ENCODE data around the gene MAPK4. TPM values are rescaled to one million over a fixed set of nuclear protein-coding genes. Genes with fewer than 3 reads are reported as not detected.

MAPK4 gene
- total RNA-seq, 1 experiment from 2014 or later = not detected

DNA sequence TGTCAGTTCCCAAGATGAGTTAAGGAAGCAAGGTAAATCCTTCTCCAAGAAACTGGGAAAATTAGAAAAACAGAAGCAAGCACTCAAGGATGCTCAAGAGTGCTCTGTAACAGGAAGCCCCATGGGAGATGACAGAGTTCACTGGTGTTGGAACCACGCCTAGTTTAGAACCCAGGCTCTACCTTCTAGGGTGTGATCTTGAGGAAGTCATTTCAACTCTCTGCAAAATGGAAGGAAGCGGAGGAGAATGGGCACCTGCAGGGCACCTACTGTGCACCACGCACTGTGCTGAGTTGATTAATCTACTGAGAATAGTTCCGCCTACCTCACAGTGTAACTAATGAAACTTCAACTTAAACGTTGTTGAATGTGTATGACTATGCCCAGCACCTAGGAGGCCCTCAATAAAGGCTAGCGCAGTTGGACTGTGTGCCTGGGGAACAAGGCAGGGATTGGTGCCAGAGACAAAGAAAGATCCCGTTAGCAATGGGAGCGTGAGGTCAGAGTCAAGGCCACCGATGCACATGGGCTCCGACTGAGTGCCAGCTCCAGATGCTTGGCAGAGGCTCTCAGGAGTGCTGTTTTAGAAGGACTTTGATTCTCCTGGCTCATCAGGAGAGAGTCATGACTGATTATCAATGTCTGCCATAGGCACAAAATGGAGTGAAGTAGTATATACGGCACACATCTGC is 93.7 kb downstream of the MAPK4 start:
- no peak for DNase-seq (ENCODE audit: low read depth)

DNA sequence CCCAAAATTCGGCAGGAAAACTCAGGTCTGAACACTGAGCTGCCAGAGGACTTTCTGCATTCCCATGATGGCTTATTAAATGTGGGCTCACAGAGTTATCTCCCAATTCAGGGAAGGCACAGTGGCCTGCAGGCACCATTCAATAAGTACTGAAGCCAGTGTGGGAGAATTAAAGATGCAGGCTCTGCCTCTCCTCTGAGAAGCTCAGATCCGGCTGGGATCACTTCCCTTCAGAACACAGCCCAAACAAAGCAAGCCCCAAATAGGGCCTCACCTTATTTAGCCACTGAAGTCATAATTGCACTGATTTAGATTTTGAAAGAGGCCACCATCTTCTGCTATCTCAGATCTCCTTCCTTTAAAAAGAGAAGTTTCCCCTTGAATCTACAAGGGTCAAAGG is 94.3 kb downstream of the MAPK4 start:
- no peak for DNase-seq (ENCODE audit: low read depth)

DNA sequence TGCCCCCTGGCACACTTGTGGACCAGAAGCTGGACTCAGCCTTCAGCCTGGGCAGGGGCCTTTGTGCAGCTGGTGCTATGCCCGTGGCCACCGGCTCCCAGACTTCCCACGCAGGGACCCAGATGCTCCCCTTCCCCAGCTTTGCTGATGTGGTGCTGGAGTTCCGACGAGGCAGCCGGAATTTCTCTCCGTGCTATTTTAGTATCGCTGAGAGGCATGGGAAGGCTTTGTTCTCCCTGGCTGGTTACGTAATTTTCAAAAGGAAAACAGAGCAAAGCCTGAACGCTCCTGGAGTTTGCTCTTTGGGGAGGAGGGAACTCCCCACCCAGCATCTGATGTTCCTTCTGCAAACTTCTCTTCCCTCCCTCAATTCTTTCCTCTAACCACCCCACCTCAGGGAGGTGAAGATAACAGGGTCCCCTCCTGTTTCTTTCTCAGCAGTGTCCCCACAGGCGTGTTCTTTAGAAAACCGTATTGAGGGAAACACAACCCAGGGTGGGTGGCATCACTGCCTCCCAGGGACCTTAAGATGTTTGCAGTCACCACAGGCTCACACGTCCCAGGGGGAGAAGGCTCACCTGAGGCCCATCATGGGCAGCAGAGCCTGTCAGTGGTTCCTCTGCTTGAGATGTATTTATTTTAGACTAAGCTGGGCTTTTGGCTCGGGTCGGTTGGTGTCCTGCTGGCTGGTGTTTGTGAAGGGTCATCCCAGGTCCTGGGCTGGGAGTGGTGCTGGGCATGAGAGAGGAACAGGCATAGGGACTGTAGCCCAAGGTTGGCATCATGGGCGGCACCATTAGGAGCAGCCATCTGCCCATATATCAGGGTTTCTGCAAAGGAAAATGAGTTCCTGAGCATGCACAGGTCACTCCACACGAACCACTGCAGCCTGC is 95.0 kb downstream of the MAPK4 start:
- DNase-seq (ENCODE audit: low read depth) = no peak

DNA sequence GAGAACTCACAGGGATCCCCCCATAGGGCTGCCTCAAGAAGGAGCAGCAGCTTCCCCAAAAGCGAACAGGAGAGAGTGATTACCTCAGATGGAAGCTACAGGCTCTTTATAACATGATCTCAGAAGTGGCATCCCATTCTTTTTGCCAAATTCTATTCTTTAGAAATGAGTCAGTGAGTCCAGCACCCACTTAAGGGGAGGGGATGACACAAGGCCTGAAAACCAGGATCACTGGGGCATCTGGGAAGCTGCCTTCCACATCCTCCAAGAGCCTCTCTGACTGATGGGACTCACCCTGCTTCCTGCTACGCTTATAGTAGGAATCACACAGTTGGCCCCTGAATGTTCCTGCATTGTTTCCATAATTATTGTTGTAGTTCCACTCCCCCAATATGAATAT is 96.5 kb downstream of the MAPK4 start:
- DNase-seq (ENCODE audit: low read depth) = peak; percentile 7

DNA sequence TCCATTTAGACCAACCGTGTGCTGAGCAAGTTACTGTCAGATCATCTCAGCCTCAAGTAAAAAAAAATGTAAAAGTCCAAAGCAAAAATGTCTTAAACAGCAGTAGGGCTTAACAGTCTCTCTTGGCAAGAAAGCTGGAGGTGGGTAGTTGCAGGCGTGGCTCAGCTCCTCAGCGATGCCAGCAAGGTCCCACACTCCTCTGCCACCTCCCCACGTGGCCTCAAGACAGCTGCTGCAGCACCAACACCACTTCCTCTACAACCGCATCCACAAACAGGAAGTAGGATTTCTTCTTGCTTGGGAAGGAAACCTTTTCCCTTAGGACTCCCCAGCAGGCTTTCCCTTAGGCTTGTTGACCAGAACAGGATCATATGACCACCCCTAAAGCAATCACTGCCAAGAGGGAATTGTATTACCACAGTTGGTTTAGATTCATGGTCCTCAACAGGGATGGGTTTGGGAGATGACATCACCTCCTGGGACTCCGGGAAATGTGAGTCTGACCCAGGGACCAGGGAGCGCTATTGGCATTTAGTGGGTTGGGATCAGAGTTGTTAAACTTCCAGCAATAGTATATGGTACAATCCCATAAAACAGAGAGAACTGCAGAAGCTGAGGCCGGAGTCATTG is 97.1 kb downstream of the MAPK4 start:
- peak; percentile 40 for DNase-seq (ENCODE audit: low read depth)

DNA sequence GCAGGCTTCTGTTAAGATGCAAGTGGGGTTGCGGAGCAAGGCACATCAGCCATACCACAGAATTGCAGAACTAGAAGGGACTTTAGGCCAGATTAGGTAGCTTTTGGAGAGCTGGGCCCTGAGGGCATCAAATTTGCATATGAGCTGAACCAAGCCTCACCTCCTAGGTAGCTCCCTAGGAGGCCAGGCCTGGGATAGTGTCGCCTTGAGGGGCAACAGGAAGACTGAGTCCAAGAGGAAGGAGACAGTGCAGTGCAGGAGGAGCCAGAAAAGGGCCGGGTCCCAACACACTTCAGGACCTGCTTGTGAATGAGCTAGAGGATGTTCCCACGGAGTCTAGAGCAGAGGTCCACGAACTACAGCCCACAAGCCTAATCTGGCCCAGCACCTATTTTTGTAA is 98.7 kb downstream of the MAPK4 start:
- DNase-seq (ENCODE audit: low read depth) = no peak

DNA sequence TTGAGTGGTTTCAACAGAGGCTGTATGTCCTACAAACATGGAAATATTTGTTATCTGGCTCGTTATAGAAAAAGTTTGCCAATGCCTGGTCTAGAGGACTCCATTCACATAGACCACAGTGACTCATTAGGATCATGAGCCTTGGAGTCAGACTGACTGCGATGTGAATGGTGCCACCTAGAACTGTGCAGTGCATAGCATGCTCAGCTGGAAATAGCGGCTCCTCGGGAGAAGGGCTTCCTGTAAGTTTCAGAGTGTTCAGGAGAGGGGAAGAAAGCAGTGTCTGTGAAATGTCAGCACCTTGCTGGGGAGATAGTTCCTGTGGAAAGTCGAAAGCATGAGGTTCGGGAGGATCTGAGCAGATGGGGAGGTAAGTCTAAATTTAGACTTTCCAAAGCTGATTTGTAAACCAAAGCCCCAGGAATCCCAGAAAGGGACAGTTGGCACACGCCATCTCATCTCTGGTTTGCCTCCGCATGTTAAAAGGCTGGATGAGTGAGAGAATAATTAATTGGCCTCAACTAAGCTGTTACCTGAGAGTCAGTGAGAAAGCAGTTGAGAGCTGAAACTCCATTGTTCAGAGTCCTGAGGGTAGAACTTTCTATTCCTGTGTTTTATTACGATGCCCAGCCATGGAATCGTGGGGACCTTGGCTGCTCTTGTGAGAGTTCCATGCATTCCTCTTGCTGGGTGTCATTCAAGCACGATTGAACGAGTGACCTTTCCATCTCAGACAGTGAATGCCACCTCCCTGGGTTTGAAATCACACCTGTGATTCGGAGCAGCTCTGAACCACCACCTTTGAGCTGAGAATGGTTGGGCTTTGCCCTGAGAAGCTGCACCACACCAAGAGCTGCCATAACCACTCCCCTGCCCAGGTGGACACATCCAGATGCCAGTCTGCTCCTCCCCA is 99.5 kb downstream of the MAPK4 start:
- peak; percentile 85 for DNase-seq (ENCODE audit: low read depth)

DNA sequence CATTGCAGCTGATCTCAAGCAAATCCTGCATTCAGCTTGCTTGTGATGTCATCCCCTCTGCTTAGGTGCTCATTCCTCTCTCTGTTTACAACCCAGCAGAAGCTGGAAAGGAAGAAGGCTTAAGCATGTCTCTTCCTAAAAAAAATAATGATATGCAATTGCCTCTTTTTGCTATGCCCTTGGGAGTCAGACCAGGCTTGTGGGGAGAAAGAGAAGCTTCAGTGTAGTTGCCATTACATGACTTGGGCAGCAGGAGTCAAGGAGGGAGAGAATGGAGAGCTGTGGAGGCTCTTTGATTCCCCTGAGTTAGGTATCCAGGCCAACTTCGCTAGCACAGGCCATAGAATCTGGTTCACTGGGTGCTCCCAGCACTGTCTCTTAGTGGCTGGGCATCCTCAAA is 101.1 kb downstream of the MAPK4 start:
- no peak for DNase-seq (ENCODE audit: low read depth)

DNA sequence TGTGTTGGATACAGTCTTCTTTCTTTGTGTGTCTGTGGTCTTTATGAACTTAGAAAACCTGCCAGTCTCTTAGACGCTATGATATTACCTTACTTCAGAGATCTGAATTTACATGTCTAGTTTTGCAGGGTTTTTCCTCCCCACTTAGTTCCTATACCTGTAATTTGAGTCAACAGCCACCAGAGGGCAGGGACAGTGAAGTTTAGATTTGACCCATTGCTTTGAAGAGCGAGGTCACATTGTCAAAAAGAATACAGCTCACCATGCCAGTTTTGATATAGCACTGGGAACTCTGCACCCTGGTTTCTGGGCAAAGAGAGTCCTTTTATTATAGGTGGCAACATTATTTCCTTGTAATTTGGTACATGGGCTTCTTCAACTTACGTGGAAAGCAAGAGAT is 102.3 kb downstream of the MAPK4 start:
- DNase-seq (ENCODE audit: low read depth) = peak; percentile 32

DNA sequence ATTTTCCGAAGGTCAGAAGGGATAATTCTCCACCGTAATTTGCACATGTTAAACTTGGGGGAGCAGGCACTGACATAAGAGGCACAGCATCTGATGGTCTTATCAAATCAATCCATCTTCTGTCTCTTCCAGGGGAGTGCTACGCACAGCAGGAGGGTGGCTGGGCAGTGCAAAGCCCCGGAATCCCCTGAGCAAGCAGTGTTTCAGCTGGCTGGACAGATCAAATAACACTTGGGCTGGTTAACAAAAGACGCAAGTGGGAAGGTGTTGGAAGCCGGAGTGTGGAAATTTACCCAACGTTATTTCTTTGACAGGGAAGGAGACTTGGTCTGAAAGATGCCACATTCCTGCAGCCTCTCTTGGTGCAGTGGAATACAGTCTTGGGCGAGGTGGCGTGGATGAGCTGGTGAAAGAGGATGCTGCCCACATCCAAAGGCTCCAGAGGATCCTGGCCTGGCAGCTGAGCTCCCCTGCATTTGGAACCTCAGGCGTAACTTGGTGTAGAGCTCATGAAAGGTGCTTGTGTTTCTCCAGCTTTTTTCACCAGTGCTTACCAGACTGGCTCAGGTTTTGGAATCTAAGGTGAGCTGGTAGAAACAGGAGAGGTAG is 103.0 kb downstream of the MAPK4 start:
- DNase-seq (ENCODE audit: low read depth) = no peak

DNA sequence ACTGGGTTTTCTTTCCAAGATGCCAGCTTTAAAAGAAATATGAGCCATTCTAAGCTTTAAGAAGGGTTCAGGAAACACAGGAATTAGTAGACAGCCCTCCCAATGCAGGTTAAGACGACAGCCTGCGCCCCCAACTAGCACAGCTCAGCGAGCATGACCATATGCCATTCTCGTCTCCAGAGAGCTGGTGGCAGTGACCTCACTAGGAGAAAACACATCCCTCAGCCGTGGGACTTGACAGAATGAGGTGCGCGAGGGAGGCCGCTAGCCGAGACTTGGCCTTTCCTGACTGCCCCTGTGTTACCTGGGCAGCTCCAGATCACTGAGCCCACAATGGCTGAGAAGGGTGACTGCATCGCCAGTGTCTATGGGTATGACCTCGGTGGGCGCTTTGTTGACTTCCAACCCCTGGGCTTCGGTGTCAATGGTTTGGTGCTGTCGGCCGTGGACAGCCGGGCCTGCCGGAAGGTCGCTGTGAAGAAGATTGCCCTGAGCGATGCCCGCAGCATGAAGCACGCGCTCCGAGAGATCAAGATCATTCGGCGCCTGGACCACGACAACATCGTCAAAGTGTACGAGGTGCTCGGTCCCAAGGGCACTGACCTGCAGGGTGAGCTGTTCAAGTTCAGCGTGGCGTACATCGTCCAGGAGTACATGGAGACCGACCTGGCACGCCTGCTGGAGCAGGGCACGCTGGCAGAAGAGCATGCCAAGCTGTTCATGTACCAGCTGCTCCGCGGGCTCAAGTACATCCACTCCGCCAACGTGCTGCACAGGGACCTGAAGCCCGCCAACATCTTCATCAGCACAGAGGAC is 103.9 kb downstream of the MAPK4 start:
- DNase-seq (ENCODE audit: low read depth) = no peak

DNA sequence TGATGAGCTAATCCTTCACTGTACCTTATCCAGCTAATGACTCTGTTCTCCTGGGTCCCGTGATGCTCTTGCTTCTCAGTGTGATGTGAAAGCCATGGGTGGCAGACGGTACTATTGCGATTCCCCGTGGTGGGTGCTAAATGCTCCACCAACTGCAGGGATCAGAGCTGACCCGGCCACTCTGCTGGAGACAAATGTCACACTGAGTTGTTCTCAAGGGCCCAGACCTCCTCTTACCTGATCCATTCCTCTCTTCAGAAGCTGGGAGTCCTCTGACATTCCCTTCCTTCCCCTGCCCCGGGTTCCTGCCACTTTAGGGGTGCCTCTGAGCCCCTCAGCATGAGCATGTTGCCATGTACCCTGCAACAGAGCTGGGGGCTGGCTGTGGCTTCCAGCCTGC is 105.1 kb downstream of the MAPK4 start:
- DNase-seq (ENCODE audit: low read depth) = no peak

DNA sequence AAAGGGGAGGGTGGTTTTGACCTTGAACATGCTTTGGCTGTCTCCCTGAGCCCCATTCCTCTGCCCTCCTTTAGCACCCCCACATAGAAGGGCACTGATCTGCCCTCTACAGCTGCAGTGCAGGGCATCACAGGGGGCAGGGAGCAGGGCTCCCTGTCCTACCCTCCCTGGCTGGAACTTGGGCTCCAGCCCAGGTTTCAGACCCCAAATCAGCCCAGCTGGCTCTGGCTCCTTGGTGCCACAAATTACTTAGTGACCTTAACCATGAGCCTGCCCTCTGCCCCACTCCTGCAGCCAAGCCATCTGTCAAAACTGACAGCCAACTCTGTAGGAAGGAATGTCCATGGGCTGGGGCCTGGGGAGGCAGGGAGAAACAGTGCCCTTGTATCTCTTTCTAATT is 105.6 kb downstream of the MAPK4 start:
- no peak for DNase-seq (ENCODE audit: low read depth)

DNA sequence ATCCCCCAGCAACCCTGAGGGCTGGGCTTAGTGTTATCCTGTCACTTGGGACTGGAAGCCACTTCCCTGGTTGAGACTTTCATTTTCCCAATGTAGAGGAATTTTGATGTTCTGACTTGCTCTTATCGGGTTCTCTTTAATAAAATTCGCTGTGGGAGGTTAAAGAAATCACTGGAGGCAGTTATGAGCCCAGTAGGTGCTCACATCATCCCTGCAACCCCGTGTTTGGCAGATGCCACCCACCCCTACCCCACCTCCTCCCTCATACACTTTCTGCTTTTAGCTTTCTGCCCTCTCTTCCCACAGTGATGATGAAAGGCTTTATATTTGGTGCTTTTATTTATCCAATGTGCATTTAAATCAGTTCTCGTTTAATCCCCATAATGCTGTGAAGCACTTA is 106.6 kb downstream of the MAPK4 start:
- DNase-seq (ENCODE audit: low read depth) = no peak

DNA sequence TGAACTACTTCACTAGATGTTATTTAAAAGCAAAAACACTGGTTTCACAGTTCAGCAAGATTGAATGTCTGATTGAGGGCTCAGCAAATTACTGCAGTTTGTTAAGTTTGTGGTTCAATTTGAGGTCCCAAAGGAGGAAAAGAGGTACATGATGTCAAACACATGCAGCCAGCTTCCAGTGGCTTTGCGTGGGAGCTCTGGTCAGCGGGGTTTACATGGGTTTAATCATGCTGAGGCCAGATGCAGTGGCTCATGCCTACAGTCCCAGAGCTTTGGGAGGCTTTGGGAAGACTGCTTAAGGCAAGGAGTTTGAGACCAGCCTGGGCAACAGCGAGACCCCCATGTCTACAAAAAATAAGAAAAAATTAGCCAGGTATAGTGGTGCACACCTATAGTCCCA is 111.5 kb downstream of the MAPK4 start:
- no peak for DNase-seq (ENCODE audit: low read depth)

DNA sequence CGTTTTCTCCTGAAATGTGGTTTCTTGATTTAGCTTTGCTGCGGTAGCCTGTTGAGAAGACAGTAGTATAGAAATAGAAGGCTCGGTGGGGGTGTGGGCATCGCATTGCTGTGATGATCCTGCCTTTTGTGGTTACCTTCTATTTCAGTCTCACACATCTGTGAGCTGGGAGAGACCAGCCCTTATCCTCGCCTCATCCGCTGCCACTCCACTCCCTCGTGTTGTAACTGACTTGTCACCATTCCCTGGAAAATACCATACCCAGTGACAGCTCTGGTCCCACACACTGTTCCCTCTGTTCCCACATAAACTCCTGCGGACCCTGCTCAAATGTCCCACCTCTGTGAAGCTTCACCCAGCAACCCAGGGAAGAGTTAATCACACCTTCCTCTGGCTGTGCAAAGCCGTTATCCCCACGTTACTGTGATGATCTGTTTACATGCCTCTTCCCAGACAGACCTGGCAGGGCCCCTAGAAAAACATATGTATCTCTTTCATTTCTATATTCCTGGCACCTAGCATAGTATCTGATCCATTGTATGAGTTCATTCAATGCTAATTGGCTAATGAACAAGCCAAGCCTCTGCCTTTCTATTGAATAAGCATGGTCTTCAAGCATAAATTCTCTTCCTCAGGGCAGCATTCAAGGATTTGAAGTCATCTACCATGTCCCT is 114.6 kb downstream of the MAPK4 start:
- no peak for DNase-seq (ENCODE audit: low read depth)

DNA sequence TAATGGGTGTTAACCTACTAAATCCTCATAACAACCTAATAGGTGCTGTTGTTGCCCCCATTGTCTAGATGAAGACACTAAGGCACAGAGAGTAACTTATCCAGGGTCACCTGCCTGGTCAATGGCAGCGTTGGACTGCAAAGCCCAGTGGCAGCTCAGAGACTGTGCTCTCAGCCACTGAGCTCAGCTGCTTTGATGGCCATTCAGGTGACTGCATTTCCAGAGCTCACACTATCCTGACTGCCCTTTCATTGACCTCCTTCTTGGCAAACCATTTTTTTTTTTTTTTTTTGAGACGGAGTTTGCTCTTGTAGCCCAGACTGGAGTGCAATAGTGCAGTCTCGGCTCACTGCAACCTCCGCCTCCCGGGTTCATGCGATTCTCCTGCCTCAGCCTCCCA is 115.2 kb downstream of the MAPK4 start:
- no peak for DNase-seq (ENCODE audit: low read depth)

DNA sequence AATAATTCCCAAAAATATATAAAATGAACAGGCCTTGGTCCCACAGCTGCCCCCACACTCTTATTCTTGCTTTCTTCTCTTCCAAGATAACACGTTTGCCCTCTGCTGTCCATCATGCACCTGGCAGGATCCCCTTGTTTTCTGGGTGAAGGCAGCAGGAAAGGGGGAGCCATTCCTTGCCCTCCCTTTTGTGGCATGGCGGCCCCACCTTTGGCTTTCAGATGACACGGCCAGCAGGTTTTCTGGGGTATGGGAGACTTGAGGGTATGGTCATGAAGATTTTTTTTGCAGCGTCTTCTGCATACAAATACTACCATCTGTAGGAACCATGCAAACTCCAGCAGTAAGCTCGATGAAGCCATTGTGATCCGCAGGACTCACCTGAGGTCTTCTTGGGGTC is 118.8 kb downstream of the MAPK4 start:
- no peak for DNase-seq (ENCODE audit: low read depth)

DNA sequence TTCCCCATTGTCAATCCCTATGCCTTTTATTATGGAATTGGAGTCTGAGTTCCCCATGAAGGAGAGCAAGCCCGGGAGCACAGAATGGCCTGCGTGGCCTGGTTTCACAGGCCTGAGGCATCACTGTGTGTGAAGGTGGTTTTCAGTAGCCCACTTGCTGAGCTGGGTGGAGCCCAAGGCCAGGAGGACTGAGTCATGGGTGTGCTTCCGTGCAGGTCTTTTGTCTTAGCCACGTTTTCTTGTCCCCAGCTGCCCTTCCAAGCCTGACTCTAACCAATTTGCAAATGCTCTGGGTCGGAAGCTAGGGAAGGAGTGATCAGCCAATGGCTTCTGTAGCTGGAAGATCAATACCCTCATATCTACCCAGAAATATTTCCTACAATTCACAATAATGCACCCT is 119.2 kb downstream of the MAPK4 start:
- peak; percentile 14 for DNase-seq (ENCODE audit: low read depth)

Data from HT1080 (cell line).